HEK293 (cell line): ENCODE results near the gene SDR42E1.

Experiments used
- CTCF ChIA-PET: fragments of 350-600 bp; formaldehyde crosslinking; extraction: SDS; loops from one replicate; lab custom pipeline; 2021; ENCODE audit warnings: antibody characterized with exemption; lab: Yijun Ruan, JAX
- POLR2A ChIA-PET: fragments of 300-600 bp; formaldehyde crosslinking; extraction: SDS; loops from one replicate; lab custom pipeline; 2020; ENCODE audit warnings: antibody characterized with exemption, inconsistent platforms; lab: Yijun Ruan, JAX
- H3K27ac ChIP-seq: fragments of 200-500 bp; sonication (Bioruptor generic); 2 replicates; pipeline ENCODE4 v1.5.1; 2014; ENCODE audit warnings: low read depth, low read length, control low read depth, inconsistent platforms; ENCODE audit errors: extremely low read depth
- H3K36me3 ChIP-seq, 2 experiments: fragments of 200-500 bp in 1 of 2; sonication (Bioruptor generic) in 1 of 2; 1 replicate in 1 of 2; 2 replicates in 1 of 2; pipeline ENCODE4 v1.5.1; 2014 to 2017; ENCODE audit warnings: inconsistent platforms in 2 of 2, low read length in 2 of 2; ENCODE audit not compliant: control insufficient read depth in 2 of 2, insufficient read depth in 1 of 2
- H3K4me1 ChIP-seq: fragments of 200-500 bp; sonication (Bioruptor generic); 2 replicates; pipeline ENCODE4 v1.5.1; 2014; ENCODE audit warnings: mild to moderate bottlenecking, low read length, inconsistent platforms; ENCODE audit not compliant: control insufficient read depth, insufficient read depth
- H3K4me3 ChIP-seq: 2 replicates; pipeline ENCODE4 v1.5.1; 2011; ENCODE audit warnings: low read depth, mild to moderate bottlenecking, control low read depth, low read length, moderate library complexity
- H3K9me3 ChIP-seq: fragments of 200-500 bp; sonication (Bioruptor generic); 2 replicates; pipeline ENCODE4 v1.5.1; 2014; ENCODE audit warnings: low read depth, low read length, inconsistent platforms; ENCODE audit not compliant: control insufficient read depth, insufficient read depth
- HOXD13 ChIP-seq: sonication (generic); formaldehyde crosslinking; IDR thresholded peaks from 2 replicates; pipeline ENCODE4 v1.8.0; 2022; ENCODE audit warnings: missing genetic modification reagents, borderline replicate concordance
- IKZF3 ChIP-seq: fragments of 450-650 bp; IDR thresholded peaks from 2 replicates; pipeline ENCODE4 v1.5.0; 2018; ENCODE audit warnings: missing biosample characterization, mild to moderate bottlenecking, missing genetic modification characterization, moderate library complexity
- MEIS1 ChIP-seq: sonication (generic); formaldehyde crosslinking; IDR thresholded peaks from 2 replicates; pipeline ENCODE4 v1.8.1; 2022; ENCODE audit warnings: missing genetic modification reagents, mild to moderate bottlenecking, borderline replicate concordance
- SALL2 ChIP-seq: fragments of 450-650 bp; formaldehyde crosslinking; IDR thresholded peaks from 2 replicates; pipeline ENCODE4 v1.5.0; 2017; ENCODE audit warnings: missing biosample characterization, mild to moderate bottlenecking, missing genetic modification characterization, borderline replicate concordance
- SCRT1 ChIP-seq: fragments of 450-650 bp; formaldehyde crosslinking; IDR thresholded peaks from 2 replicates; pipeline ENCODE4 v1.5.1; 2016; ENCODE audit warnings: missing biosample characterization, missing genetic modification characterization, borderline replicate concordance
- SCRT2 ChIP-seq: fragments of 450-650 bp; formaldehyde crosslinking; IDR thresholded peaks from 2 replicates; pipeline ENCODE4 v1.5.1; 2016; ENCODE audit warnings: missing biosample characterization, missing genetic modification characterization
- SP7 ChIP-seq: fragments of 450-650 bp; formaldehyde crosslinking; IDR thresholded peaks from 2 replicates; pipeline ENCODE4 v1.5.1; 2016; ENCODE audit warnings: missing biosample characterization, missing genetic modification characterization
- TRIM28 ChIP-seq: IDR thresholded peaks from 2 replicates; pipeline ENCODE4 v1.6.1; 2011; ENCODE audit warnings: low read length, control low read depth, borderline replicate concordance
- ZEB2 ChIP-seq: fragments of 450-650 bp; formaldehyde crosslinking; IDR thresholded peaks from 2 replicates; pipeline ENCODE4 v1.5.1; 2016; ENCODE audit warnings: missing biosample characterization, missing genetic modification characterization
- ZNF114 ChIP-seq: fragments of 450-650 bp; formaldehyde crosslinking; IDR thresholded peaks from 2 replicates; pipeline ENCODE4 v1.5.0; 2017; ENCODE audit warnings: missing biosample characterization, missing genetic modification characterization
- ZNF121 ChIP-seq: fragments of 450-650 bp; formaldehyde crosslinking; IDR thresholded peaks from 2 replicates; pipeline ENCODE4 v1.5.1; 2016; ENCODE audit warnings: missing biosample characterization, missing genetic modification characterization
- ZNF155 ChIP-seq: fragments of 450-650 bp; formaldehyde crosslinking; IDR thresholded peaks from 2 replicates; pipeline ENCODE4 v1.5.1; 2016; ENCODE audit warnings: missing biosample characterization, missing genetic modification characterization
- ZNF202 ChIP-seq: fragments of 450-650 bp; formaldehyde crosslinking; IDR thresholded peaks from 2 replicates; pipeline ENCODE4 v1.5.1; 2016; ENCODE audit warnings: missing biosample characterization, missing genetic modification characterization, borderline replicate concordance
- ZNF221 ChIP-seq: fragments of 450-650 bp; formaldehyde crosslinking; IDR thresholded peaks from 2 replicates; pipeline ENCODE4 v1.5.1; 2017; ENCODE audit warnings: missing biosample characterization, missing genetic modification characterization, borderline replicate concordance
- ZNF274 ChIP-seq, 2 experiments: fragments of 200-500 bp in 1 of 2; fragments of 450-650 bp in 1 of 2; sonication (Bioruptor generic) in 1 of 2; formaldehyde crosslinking in 1 of 2; IDR thresholded peaks; 2 replicates each; pipeline versions ENCODE4 v1.5.1 to v1.6.1; 2014 to 2016; ENCODE audit warnings: borderline replicate concordance in 1 of 2, inconsistent platforms in 1 of 2, low read length in 1 of 2, missing biosample characterization in 1 of 2, missing genetic modification characterization in 1 of 2
- ZNF596 ChIP-seq: fragments of 450-650 bp; IDR thresholded peaks from 2 replicates; pipeline ENCODE4 v1.5.0; 2018; ENCODE audit warnings: missing biosample characterization, mild to moderate bottlenecking, missing genetic modification characterization, moderate library complexity
- ZNF610 ChIP-seq: fragments of 450-650 bp; formaldehyde crosslinking; IDR thresholded peaks from 2 replicates; pipeline ENCODE4 v1.5.1; 2016; ENCODE audit warnings: missing biosample characterization, missing genetic modification characterization, borderline replicate concordance
- ZNF623 ChIP-seq: fragments of 450-650 bp; formaldehyde crosslinking; IDR thresholded peaks from 2 replicates; pipeline ENCODE4 v1.5.1; 2016; ENCODE audit warnings: missing biosample characterization, missing genetic modification characterization
- ZNF701 ChIP-seq: fragments of 450-650 bp; formaldehyde crosslinking; IDR thresholded peaks from 2 replicates; pipeline ENCODE4 v1.5.1; 2016; ENCODE audit warnings: missing biosample characterization, missing genetic modification characterization
- ZNF76 ChIP-seq: fragments of 450-650 bp; formaldehyde crosslinking; IDR thresholded peaks from 2 replicates; pipeline ENCODE4; 2016; ENCODE audit warnings: low read depth, missing biosample characterization, missing genetic modification characterization, borderline replicate concordance
- ZNF768 ChIP-seq: fragments of 450-650 bp; formaldehyde crosslinking; IDR thresholded peaks from 2 replicates; pipeline ENCODE4 v1.5.1; 2018; ENCODE audit warnings: missing biosample characterization, mild to moderate bottlenecking, missing genetic modification characterization
- ZNF792 ChIP-seq: fragments of 450-650 bp; formaldehyde crosslinking; IDR thresholded peaks from 2 replicates; pipeline ENCODE4 v1.5.1; 2016; ENCODE audit warnings: missing biosample characterization, missing genetic modification characterization
- TF ChIP-seq, protein P1 (sequence below): fragments of 450-650 bp; formaldehyde crosslinking; conservative IDR thresholded peaks from 2 replicates; pipeline ENCODE4 v1.5.1; 2016; ENCODE audit warnings: low read depth, missing biosample characterization, missing genetic modification characterization
- TF ChIP-seq, protein P2 (sequence below): fragments of 450-650 bp; formaldehyde crosslinking; IDR thresholded peaks from 2 replicates; pipeline ENCODE4 v1.5.1; 2016; ENCODE audit warnings: missing biosample characterization, missing genetic modification characterization
- TF ChIP-seq, protein P3 (sequence below): sonication (generic); formaldehyde crosslinking; IDR thresholded peaks from 2 replicates; pipeline ENCODE4 v1.8.1; 2022; ENCODE audit warnings: mild to moderate bottlenecking, moderate library complexity, missing genetic modification reagents
- TF ChIP-seq, protein P4 (sequence below): fragments of 450-650 bp; formaldehyde crosslinking; IDR thresholded peaks from 2 replicates; pipeline ENCODE4 v1.5.1; 2016; ENCODE audit warnings: missing biosample characterization, missing genetic modification characterization

SDR42E1 gene

DNA sequence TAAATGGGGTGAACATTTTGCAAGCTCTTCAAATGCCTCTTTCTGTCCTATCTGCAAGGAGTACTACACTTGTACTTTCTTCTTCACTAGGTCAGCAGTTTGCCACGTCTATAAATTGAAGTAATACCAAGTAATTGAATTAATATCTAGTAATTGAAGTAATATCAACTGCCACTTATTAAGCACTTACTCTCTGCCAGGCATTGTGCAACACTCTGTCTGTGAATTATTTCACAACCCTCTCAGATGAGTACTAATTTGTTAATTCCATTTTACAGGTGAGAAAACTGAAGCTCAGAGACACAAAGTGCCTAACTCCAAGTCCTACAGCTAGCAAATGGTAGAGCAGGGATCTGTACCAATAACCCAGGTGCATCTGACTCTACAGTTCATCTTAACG, 4.1 kb downstream of the SDR42E1 start (continued):
- TF ChIP-seq, protein P1, sequence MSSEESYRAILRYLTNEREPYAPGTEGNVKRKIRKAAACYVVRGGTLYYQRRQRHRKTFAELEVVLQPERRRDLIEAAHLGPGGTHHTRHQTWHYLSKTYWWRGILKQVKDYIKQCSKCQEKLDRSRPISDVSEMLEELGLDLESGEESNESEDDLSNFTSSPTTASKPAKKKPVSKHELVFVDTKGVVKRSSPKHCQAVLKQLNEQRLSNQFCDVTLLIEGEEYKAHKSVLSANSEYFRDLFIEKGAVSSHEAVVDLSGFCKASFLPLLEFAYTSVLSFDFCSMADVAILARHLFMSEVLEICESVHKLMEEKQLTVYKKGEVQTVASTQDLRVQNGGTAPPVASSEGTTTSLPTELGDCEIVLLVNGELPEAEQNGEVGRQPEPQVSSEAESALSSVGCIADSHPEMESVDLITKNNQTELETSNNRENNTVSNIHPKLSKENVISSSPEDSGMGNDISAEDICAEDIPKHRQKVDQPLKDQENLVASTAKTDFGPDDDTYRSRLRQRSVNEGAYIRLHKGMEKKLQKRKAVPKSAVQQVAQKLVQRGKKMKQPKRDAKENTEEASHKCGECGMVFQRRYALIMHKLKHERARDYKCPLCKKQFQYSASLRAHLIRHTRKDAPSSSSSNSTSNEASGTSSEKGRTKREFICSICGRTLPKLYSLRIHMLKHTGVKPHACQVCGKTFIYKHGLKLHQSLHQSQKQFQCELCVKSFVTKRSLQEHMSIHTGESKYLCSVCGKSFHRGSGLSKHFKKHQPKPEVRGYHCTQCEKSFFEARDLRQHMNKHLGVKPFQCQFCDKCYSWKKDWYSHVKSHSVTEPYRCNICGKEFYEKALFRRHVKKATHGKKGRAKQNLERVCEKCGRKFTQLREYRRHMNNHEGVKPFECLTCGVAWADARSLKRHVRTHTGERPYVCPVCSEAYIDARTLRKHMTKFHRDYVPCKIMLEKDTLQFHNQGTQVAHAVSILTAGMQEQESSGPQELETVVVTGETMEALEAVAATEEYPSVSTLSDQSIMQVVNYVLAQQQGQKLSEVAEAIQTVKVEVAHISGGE (tag by site-specific recombination) = no peak
- TF ChIP-seq TRIM28 (no peak), ZNF623 (tag by site-specific recombination) (no peak), SCRT1 (no peak), ZNF610 (tag by site-specific recombination) (no peak), ZNF76 (tag by site-specific recombination) (no peak), MEIS1 (no peak), ZNF596 (tag by site-specific recombination) (no peak), ZNF202 (tag by site-specific recombination) (no peak), IKZF3 (tag by site-specific recombination) (no peak), HOXD13 (CRISPR knock-in tag) (no peak)

DNA sequence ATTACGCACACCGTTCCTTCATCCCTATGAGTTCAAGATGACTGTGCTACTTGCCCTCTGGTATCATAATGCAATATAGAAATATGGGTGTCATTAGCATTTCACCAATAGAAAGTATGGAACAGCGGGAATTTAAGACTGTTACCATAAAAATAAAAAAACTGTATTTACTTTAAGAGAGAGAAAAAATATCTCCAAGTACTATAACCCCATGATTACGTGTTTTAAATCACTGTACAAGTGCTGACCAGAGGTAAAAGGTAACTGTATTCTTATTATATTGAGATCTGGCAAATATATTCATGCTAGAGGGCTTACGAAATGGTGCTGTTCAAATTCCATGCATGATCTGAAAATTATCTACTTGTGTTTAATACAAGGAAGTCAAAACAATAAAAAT, 5.2 kb downstream of the SDR42E1 start:
- no peaks in the 10 kb centered on the region for H3K4me1 ChIP-seq
- TF ChIP-seq, protein P2, sequence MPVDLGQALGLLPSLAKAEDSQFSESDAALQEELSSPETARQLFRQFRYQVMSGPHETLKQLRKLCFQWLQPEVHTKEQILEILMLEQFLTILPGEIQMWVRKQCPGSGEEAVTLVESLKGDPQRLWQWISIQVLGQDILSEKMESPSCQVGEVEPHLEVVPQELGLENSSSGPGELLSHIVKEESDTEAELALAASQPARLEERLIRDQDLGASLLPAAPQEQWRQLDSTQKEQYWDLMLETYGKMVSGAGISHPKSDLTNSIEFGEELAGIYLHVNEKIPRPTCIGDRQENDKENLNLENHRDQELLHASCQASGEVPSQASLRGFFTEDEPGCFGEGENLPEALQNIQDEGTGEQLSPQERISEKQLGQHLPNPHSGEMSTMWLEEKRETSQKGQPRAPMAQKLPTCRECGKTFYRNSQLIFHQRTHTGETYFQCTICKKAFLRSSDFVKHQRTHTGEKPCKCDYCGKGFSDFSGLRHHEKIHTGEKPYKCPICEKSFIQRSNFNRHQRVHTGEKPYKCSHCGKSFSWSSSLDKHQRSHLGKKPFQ (tag by site-specific recombination) = no peak
- TF ChIP-seq SCRT2 (tag by site-specific recombination) = no peak
- no peak for TF ChIP-seq ZNF768 (tag by site-specific recombination)
- TF ChIP-seq ZNF701 (tag by site-specific recombination) = no peak
- TF ChIP-seq ZNF792 (tag by site-specific recombination) = no peak
- TF ChIP-seq SCRT1 = no peak
- no peak for TF ChIP-seq SP7 (tag by site-specific recombination)
- no peak for TF ChIP-seq ZNF155 (tag by site-specific recombination)
- TF ChIP-seq ZNF114 (tag by site-specific recombination) = no peak
- TF ChIP-seq, protein P3, sequence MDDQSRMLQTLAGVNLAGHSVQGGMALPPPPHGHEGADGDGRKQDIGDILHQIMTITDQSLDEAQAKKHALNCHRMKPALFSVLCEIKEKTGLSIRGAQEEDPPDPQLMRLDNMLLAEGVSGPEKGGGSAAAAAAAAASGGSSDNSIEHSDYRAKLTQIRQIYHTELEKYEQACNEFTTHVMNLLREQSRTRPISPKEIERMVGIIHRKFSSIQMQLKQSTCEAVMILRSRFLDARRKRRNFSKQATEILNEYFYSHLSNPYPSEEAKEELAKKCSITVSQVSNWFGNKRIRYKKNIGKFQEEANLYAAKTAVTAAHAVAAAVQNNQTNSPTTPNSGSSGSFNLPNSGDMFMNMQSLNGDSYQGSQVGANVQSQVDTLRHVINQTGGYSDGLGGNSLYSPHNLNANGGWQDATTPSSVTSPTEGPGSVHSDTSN = no peak
- no peak for TF ChIP-seq ZNF274 (IDR thresholded peaks at IDR 0.05; ENCODE audit: low read length)
- TF ChIP-seq ZNF274 (tag by site-specific recombination; IDR thresholded peaks at IDR 0.05; ENCODE audit: borderline replicate concordance) = no peak
- TF ChIP-seq, protein P4, sequence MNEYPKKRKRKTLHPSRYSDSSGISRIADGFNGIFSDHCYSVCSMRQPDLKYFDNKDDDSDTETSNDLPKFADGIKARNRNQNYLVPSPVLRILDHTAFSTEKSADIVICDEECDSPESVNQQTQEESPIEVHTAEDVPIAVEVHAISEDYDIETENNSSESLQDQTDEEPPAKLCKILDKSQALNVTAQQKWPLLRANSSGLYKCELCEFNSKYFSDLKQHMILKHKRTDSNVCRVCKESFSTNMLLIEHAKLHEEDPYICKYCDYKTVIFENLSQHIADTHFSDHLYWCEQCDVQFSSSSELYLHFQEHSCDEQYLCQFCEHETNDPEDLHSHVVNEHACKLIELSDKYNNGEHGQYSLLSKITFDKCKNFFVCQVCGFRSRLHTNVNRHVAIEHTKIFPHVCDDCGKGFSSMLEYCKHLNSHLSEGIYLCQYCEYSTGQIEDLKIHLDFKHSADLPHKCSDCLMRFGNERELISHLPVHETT (tag by site-specific recombination) = no peak
- no peak for TF ChIP-seq ZNF221 (tag by site-specific recombination)
- TF ChIP-seq SALL2 (tag by site-specific recombination) = no peak
- TF ChIP-seq ZEB2 (tag by site-specific recombination) = no peak
- TF ChIP-seq ZNF121 (tag by site-specific recombination) = no peak
- no peak overlapping the region for H3K4me3 ChIP-seq
- no peaks in the 10 kb centered on the region for H3K9me3 ChIP-seq
- H3K27ac ChIP-seq = no peak overlapping the region
- POLR2A ChIA-PET = no interaction called here
- CTCF ChIA-PET = no interaction called here
- H3K36me3 ChIP-seq = no peaks in the 10 kb centered on the region
